ENCODE results near the gene RFTN2. TPM values are rescaled to one million over a fixed set of nuclear protein-coding genes. Genes with fewer than 3 reads are reported as not detected.
"Not testable (repeated sequence)": the region's sequence is repeated elsewhere in the genome, so short reads cannot be mapped to it uniquely, and the experiment has no call there.

Gene RFTN2
- total RNA-seq, 1 donor from 2014 or later: 5.7 TPM

GRCh38 chr2:197591339-197592072 is 83.9 kb downstream of the RFTN2 start:
- Mint-ChIP-seq H3K4me1 (ENCODE audit: low read depth) (no peaks in the 10 kb centered on the region), H3K9me3 (ENCODE audit: low read depth) (peaks cover 11% of the 10 kb centered on the region), H3K36me3 (ENCODE audit: insufficient read depth) (peaks cover 6% of the 10 kb centered on the region)

GRCh38 chr2:197587255-197587654 is 88.1 kb downstream of the RFTN2 start:
- H3K4me3 Mint-ChIP-seq (ENCODE audit: low read depth); H3K27me3 Mint-ChIP-seq: not testable (repeated sequence)

More at GRCh38 chr2:197591339-197592072, 83.9 kb downstream of the RFTN2 start:
- no peaks in the 10 kb centered on the region for H3K27me3 Mint-ChIP-seq
- H3K4me3 Mint-ChIP-seq (ENCODE audit: low read depth): no peak overlapping the region
- H3K27ac Mint-ChIP-seq: no peak overlapping the region
- DNase-seq (ENCODE audit: low spot score, unreplicated experiment): no peak
- no peak for TF ChIP-seq CTCF (IDR thresholded peaks at IDR 0.05; ENCODE audit: unreplicated experiment)

GRCh38 chr2:197580166-197580565 is 95.2 kb downstream of the RFTN2 start:
- not testable (repeated sequence) for H3K36me3 Mint-ChIP-seq (ENCODE audit: insufficient read depth); H3K27me3 Mint-ChIP-seq; H3K9me3 Mint-ChIP-seq (ENCODE audit: low read depth); DNase-seq (ENCODE audit: low spot score, unreplicated experiment); H3K4me3 Mint-ChIP-seq (ENCODE audit: low read depth); H3K4me1 Mint-ChIP-seq (ENCODE audit: low read depth); H3K27ac Mint-ChIP-seq

More at GRCh38 chr2:197587255-197587654, 88.1 kb downstream of the RFTN2 start:
- not testable (repeated sequence) for H3K9me3 Mint-ChIP-seq (ENCODE audit: low read depth); H3K27ac Mint-ChIP-seq; H3K4me1 Mint-ChIP-seq (ENCODE audit: low read depth); DNase-seq (ENCODE audit: low spot score, unreplicated experiment); H3K36me3 Mint-ChIP-seq (ENCODE audit: insufficient read depth)

- not testable (repeated sequence) for H3K4me1 Mint-ChIP-seq (ENCODE audit: low read depth); H3K27ac Mint-ChIP-seq; DNase-seq (ENCODE audit: low spot score, unreplicated experiment); H3K27me3 Mint-ChIP-seq; H3K4me3 Mint-ChIP-seq (ENCODE audit: low read depth)
- Mint-ChIP-seq H3K36me3 (ENCODE audit: insufficient read depth) (peaks cover 18% of the 10 kb centered on the region), H3K9me3 (ENCODE audit: low read depth) (peaks cover 12% of the 10 kb centered on the region)
Measured at GRCh38 chr2:197578294-197578693, 97.1 kb downstream of the RFTN2 start.

GRCh38 chr2:197577446-197577845 is 97.9 kb downstream of the RFTN2 start:
- Mint-ChIP-seq H3K4me3 (ENCODE audit: low read depth) (no peak overlapping the region), H3K36me3 (ENCODE audit: insufficient read depth) (peaks cover 26% of the 10 kb centered on the region), H3K9me3 (ENCODE audit: low read depth) (peaks cover 19% of the 10 kb centered on the region), H3K27me3 (no peaks in the 10 kb centered on the region), H3K4me1 (ENCODE audit: low read depth) (no peaks in the 10 kb centered on the region), H3K27ac (no peak overlapping the region)
- no peak for DNase-seq (ENCODE audit: low spot score, unreplicated experiment)
- TF ChIP-seq CTCF (IDR thresholded peaks at IDR 0.05; ENCODE audit: unreplicated experiment): no peak

- DNase-seq (ENCODE audit: low spot score, unreplicated experiment): no peak
- H3K9me3 Mint-ChIP-seq (ENCODE audit: low read depth): peaks cover 22% of the 10 kb centered on the region
- H3K4me1 Mint-ChIP-seq (ENCODE audit: low read depth): no peaks in the 10 kb centered on the region
- no peak overlapping the region for H3K4me3 Mint-ChIP-seq (ENCODE audit: low read depth)
- H3K27me3 Mint-ChIP-seq: no peaks in the 10 kb centered on the region
- no peak for TF ChIP-seq CTCF (IDR thresholded peaks at IDR 0.05; ENCODE audit: unreplicated experiment)
- peaks cover 34% of the 10 kb centered on the region for H3K36me3 Mint-ChIP-seq (ENCODE audit: insufficient read depth)
- H3K27ac Mint-ChIP-seq: no peak overlapping the region
Measured at GRCh38 chr2:197576631-197577030, 98.8 kb downstream of the RFTN2 start.

- no peak for DNase-seq (ENCODE audit: low spot score, unreplicated experiment)
- no peaks in the 10 kb centered on the region for H3K27me3 Mint-ChIP-seq
- no peak overlapping the region for H3K27ac Mint-ChIP-seq
- H3K4me1 Mint-ChIP-seq (ENCODE audit: low read depth): no peaks in the 10 kb centered on the region
- no peak for TF ChIP-seq CTCF (IDR thresholded peaks at IDR 0.05; ENCODE audit: unreplicated experiment)
- no peak overlapping the region for H3K4me3 Mint-ChIP-seq (ENCODE audit: low read depth)
- H3K9me3 Mint-ChIP-seq (ENCODE audit: low read depth): peaks cover 22% of the 10 kb centered on the region
- peaks cover 35% of the 10 kb centered on the region for H3K36me3 Mint-ChIP-seq (ENCODE audit: insufficient read depth)
Measured at GRCh38 chr2:197575987-197576386, 99.4 kb downstream of the RFTN2 start.

Measured in progenitor cell of endocrine pancreas (in vitro differentiated cells).